ENCODE measurements around the gene SMG7. TPM values are rescaled to one million over a fixed set of nuclear protein-coding genes. Genes with fewer than 3 reads are reported as not detected.

SMG7 gene
- polyA plus RNA-seq, 1 donor from 2014 or later: 19.1 TPM

DNA sequence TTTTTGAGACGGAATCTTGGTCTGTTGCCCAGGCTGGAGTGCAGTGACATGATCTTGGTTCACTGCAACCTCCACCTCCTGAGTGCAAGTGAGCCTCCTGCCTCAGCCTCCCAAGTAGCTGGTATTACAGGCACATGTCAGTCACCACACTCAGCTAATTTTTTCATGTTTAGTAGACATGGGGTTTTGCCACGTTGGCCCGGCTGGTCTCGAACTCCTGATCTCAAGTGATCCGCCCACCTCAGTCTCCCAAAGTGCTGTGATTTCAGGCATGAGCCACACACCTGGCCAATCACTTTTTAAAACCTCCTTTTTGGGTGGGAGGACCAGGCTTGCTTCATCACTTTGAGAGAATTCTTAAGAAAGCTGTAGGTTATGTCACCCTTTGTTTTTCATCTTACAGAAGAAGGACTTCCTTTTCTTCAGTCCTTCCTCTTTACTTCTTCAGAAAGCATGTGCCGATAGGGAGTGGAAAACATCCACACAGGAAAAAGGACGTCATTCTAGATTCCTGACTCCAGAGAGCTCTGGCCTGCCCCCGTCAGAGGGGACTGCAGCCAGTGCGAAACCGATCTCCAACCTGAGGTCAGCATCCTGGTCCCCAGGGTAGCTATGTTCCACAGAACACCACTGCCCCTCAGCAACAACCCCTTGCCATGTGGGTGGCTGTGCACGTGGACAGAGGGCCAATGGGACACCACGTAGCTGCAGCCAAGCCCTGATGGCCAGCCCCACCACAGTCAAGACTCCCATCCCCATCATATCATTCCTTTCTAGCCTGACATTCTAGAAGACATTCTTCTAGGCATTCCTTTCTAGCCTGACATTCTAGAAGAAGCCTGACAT, 96.1 kb downstream of the SMG7 start:
- Histone ChIP-seq H3K9ac (ENCODE audit: low read length) (no peak overlapping the region), H3K27ac (ENCODE audit: low read length) (no peak overlapping the region), H2AFZ (ENCODE audit: low read depth, low read length) (no peak overlapping the region), H3K4me3 (ENCODE audit: low read length) (no peak overlapping the region), H3K79me2 (replicated peaks; ENCODE audit: insufficient read depth, low read length) (no peaks in the 10 kb centered on the region), H3K9me2 (ENCODE audit: insufficient read depth, low read length) (no peaks in the 10 kb centered on the region), H4K20me1 (ENCODE audit: insufficient read depth) (no peaks in the 10 kb centered on the region), H3K9me3 (ENCODE audit: low read length) (no peaks in the 10 kb centered on the region), H3K27me3 (ENCODE audit: insufficient read depth, low read depth, low read length) (no peaks in the 10 kb centered on the region), H3K36me3 (ENCODE audit: insufficient read depth, low read length) (no peaks in the 10 kb centered on the region), H3F3A (ENCODE audit: insufficient read depth, low read length, poor library complexity, severe bottlenecking) (no peaks in the 10 kb centered on the region), H3K4me2 (ENCODE audit: low read length) (no peak overlapping the region)
- TF ChIP-seq POLR2AphosphoS5 (IDR thresholded peaks at IDR 0.05): no peak
- TF ChIP-seq, protein P1, sequence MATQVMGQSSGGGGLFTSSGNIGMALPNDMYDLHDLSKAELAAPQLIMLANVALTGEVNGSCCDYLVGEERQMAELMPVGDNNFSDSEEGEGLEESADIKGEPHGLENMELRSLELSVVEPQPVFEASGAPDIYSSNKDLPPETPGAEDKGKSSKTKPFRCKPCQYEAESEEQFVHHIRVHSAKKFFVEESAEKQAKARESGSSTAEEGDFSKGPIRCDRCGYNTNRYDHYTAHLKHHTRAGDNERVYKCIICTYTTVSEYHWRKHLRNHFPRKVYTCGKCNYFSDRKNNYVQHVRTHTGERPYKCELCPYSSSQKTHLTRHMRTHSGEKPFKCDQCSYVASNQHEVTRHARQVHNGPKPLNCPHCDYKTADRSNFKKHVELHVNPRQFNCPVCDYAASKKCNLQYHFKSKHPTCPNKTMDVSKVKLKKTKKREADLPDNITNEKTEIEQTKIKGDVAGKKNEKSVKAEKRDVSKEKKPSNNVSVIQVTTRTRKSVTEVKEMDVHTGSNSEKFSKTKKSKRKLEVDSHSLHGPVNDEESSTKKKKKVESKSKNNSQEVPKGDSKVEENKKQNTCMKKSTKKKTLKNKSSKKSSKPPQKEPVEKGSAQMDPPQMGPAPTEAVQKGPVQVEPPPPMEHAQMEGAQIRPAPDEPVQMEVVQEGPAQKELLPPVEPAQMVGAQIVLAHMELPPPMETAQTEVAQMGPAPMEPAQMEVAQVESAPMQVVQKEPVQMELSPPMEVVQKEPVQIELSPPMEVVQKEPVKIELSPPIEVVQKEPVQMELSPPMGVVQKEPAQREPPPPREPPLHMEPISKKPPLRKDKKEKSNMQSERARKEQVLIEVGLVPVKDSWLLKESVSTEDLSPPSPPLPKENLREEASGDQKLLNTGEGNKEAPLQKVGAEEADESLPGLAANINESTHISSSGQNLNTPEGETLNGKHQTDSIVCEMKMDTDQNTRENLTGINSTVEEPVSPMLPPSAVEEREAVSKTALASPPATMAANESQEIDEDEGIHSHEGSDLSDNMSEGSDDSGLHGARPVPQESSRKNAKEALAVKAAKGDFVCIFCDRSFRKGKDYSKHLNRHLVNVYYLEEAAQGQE (IDR thresholded peaks at IDR 0.05; ENCODE audit: borderline replicate concordance): no peak

DNA sequence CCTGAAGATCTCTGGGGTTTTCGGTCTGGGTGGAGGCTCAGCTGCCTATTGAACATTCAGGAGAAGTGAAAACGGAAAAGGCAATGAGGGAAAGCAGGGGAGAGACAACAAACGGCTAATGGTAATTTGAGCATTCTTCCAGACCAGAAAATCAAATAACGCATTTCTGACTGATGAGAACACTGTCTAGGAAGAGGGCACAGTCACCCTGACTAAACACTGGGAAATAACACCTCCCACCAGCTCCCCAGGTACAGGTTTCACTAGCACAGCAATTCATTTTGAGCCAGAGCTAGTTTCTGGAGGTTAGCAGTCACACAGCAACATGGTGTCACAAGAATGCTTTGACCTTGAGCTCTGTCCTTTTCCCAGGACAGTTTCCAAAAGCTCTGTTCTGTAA, 96.8 kb downstream of the SMG7 start:
- H3K9ac ChIP-seq (ENCODE audit: low read length): no peak overlapping the region
- no peak overlapping the region for H3K27ac ChIP-seq (ENCODE audit: low read length)
- no peaks in the 10 kb centered on the region for H4K20me1 ChIP-seq (ENCODE audit: insufficient read depth)
- no peak overlapping the region for H2AFZ ChIP-seq (ENCODE audit: low read depth, low read length)
- TF ChIP-seq, protein P2, sequence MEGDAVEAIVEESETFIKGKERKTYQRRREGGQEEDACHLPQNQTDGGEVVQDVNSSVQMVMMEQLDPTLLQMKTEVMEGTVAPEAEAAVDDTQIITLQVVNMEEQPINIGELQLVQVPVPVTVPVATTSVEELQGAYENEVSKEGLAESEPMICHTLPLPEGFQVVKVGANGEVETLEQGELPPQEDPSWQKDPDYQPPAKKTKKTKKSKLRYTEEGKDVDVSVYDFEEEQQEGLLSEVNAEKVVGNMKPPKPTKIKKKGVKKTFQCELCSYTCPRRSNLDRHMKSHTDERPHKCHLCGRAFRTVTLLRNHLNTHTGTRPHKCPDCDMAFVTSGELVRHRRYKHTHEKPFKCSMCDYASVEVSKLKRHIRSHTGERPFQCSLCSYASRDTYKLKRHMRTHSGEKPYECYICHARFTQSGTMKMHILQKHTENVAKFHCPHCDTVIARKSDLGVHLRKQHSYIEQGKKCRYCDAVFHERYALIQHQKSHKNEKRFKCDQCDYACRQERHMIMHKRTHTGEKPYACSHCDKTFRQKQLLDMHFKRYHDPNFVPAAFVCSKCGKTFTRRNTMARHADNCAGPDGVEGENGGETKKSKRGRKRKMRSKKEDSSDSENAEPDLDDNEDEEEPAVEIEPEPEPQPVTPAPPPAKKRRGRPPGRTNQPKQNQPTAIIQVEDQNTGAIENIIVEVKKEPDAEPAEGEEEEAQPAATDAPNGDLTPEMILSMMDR (IDR thresholded peaks at IDR 0.05; ENCODE audit: poor library complexity, severe bottlenecking): no peak
- no peak for TF ChIP-seq RAD21 (conservative IDR thresholded peaks at IDR 0.05)
- TF ChIP-seq EP300 (conservative IDR thresholded peaks at IDR 0.05; ENCODE audit: poor library complexity, severe bottlenecking): no peak
- TF ChIP-seq, protein P1 (IDR thresholded peaks at IDR 0.05; ENCODE audit: borderline replicate concordance): no peak
- H3K9me2 ChIP-seq (ENCODE audit: insufficient read depth, low read length): no peaks in the 10 kb centered on the region
- no peaks in the 10 kb centered on the region for H3K36me3 ChIP-seq (ENCODE audit: insufficient read depth, low read length)
- H3K27me3 ChIP-seq (ENCODE audit: insufficient read depth, low read depth, low read length): no peaks in the 10 kb centered on the region
- no peak overlapping the region for H3K4me2 ChIP-seq (ENCODE audit: low read length)
- H3F3A ChIP-seq (ENCODE audit: insufficient read depth, low read length, poor library complexity, severe bottlenecking): no peaks in the 10 kb centered on the region
- no peak overlapping the region for H3K4me3 ChIP-seq (ENCODE audit: low read length)
- H3K79me2 ChIP-seq (replicated peaks; ENCODE audit: insufficient read depth, low read length): no peaks in the 10 kb centered on the region
- H3K9me3 ChIP-seq (ENCODE audit: low read length): no peaks in the 10 kb centered on the region

All from neural cell (in vitro differentiated cells).